OCI-LY1 (cell line): ENCODE data around the gene C22orf31.

Source experiments
- H2AFZ ChIP-seq: fragments of 200-600 bp; sonication (generic), shearing (Covaris generic); 2 replicates; pipeline ENCODE4 v1.6.0; 2014; ENCODE audit warnings: antibody characterized with exemption, mild to moderate bottlenecking, low read length
- H3F3A ChIP-seq: fragments of 200-600 bp; sonication (generic), shearing (Covaris generic); 2 replicates; pipeline ENCODE4 v1.6.0; 2014; ENCODE audit warnings: mild to moderate bottlenecking, antibody characterized with exemption, low read length, moderate library complexity; ENCODE audit not compliant: insufficient read depth
- H3K27ac ChIP-seq: fragments of 200-600 bp; sonication (generic); 2 replicates; pipeline ENCODE4 v1.5.1; 2014; ENCODE audit warnings: low read length, mixed run types, mild to moderate bottlenecking, low read depth; ENCODE audit not compliant: poor library complexity, severe bottlenecking
- H3K27me3 ChIP-seq: fragments of 200-600 bp; sonication (generic); 2 replicates; pipeline ENCODE4 v1.6.0; 2014; ENCODE audit warnings: antibody characterized with exemption, mild to moderate bottlenecking, low read length, moderate library complexity; ENCODE audit not compliant: insufficient read depth
- H3K36me3 ChIP-seq: fragments of 200-600 bp; sonication (generic); 2 replicates; pipeline ENCODE4 v1.6.1; 2014; ENCODE audit warnings: mild to moderate bottlenecking, antibody characterized with exemption, low read length, moderate library complexity, mixed read lengths; ENCODE audit not compliant: insufficient read depth
- H3K4me1 ChIP-seq: fragments of 200-600 bp; sonication (generic); 2 replicates; pipeline ENCODE4 v1.5.1; 2014; ENCODE audit warnings: mild to moderate bottlenecking, low read length, moderate library complexity; ENCODE audit not compliant: insufficient read depth, severe bottlenecking
- H3K4me2 ChIP-seq: fragments of 200-600 bp; sonication (generic), shearing (Covaris generic); 2 replicates; pipeline ENCODE4 v1.6.1; 2014; ENCODE audit warnings: low read length
- H3K4me3 ChIP-seq: fragments of 200-600 bp; sonication (generic); 2 replicates; pipeline ENCODE4 v1.5.1; 2014; ENCODE audit warnings: low read length, low read depth, mild to moderate bottlenecking, mixed read lengths; ENCODE audit not compliant: poor library complexity, severe bottlenecking
- H3K79me2 ChIP-seq: fragments of 200-600 bp; shearing (Covaris generic); 2 replicates; pipeline ENCODE4 v1.6.1; 2016; ENCODE audit warnings: mixed run types, low read length, mixed read lengths; ENCODE audit not compliant: insufficient read depth
- H3K9ac ChIP-seq: fragments of 200-600 bp; sonication (generic), shearing (Covaris generic); 2 replicates; pipeline ENCODE4 v1.6.1; 2014; ENCODE audit warnings: mild to moderate bottlenecking, low read length, mixed read lengths
- H3K9me2 ChIP-seq: fragments of 200-600 bp; sonication (generic), shearing (Covaris generic); 2 replicates; pipeline ENCODE4 v1.6.1; 2014; ENCODE audit warnings: low read depth, mild to moderate bottlenecking, low read length, mixed read lengths
- H3K9me3 ChIP-seq: fragments of 200-600 bp; shearing (Covaris generic); 2 replicates; pipeline ENCODE4 v1.6.1; 2014; ENCODE audit warnings: low read length, mixed read lengths
- H4K20me1 ChIP-seq: fragments of 200-600 bp; sonication (generic), shearing (Covaris generic); 2 replicates; pipeline ENCODE4 v1.6.0; 2016; ENCODE audit warnings: mild to moderate bottlenecking, low read length; ENCODE audit not compliant: insufficient read depth
- CTCF ChIP-seq: fragments of 200-600 bp; sonication (generic), shearing (Covaris generic); IDR thresholded peaks from 2 replicates; pipeline ENCODE4 v1.5.1; 2017; ENCODE audit warnings: mild to moderate bottlenecking, antibody characterized with exemption, low read length, moderate library complexity, mixed read lengths
- EZH2 ChIP-seq: fragments of 200-600 bp; sonication (generic), shearing (Covaris generic); IDR thresholded peaks from 2 replicates; pipeline ENCODE4 v1.8.0; 2017; ENCODE audit warnings: borderline replicate concordance, mixed run types, mild to moderate bottlenecking, antibody characterized with exemption, low read length, moderate library complexity, mixed read lengths

The C22orf31 gene

GRCh38 chr22:29093030-29093429, 31.4 kb upstream of the C22orf31 start:
- Histone ChIP-seq H3K36me3 (no peaks in the 10 kb centered on the region), H3K4me1 (no peaks in the 10 kb centered on the region), H3K27ac (no peak overlapping the region), H3K79me2 (no peaks in the 10 kb centered on the region), H3K9me3 (no peaks in the 10 kb centered on the region), H4K20me1 (no peaks in the 10 kb centered on the region), H3K4me2 (no peak overlapping the region), H2AFZ (no peak overlapping the region), H3K9ac (no peak overlapping the region), H3K9me2 (no peaks in the 10 kb centered on the region), H3K4me3 (no peak overlapping the region), H3F3A (no peaks in the 10 kb centered on the region), H3K27me3 (no peaks in the 10 kb centered on the region)
- no peak for TF ChIP-seq CTCF
- no peak for TF ChIP-seq EZH2

DNA sequence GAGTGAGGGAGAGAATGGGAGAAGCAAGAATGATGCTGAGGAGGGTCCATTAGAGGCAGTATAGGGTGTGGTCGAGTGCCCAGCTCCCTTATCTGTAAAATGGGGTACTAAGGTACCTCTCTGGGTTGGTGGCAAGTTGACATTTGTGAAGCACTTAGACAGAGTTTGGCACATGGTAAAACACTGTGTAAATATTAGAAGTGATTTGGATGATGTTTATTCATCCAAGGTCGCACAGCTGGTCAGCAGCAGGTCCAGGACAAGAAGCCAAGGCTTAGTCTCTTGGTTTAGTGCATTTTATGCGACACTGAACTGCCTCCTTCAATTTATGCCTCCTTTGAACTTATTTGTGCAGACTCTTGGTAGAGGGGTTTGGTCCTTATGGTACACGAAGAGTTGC, 30.6 kb upstream of the C22orf31 start:
- H3K27ac ChIP-seq = no peak overlapping the region
- TF ChIP-seq CTCF (no peak), EZH2 (no peak)
- no peaks in the 10 kb centered on the region for H4K20me1 ChIP-seq
- no peaks in the 10 kb centered on the region for H3K27me3 ChIP-seq
- H3K4me2 ChIP-seq = no peak overlapping the region
- H3K9ac ChIP-seq = no peak overlapping the region
- no peaks in the 10 kb centered on the region for H3K9me2 ChIP-seq
- H3K36me3 ChIP-seq = no peaks in the 10 kb centered on the region
- no peaks in the 10 kb centered on the region for H3K9me3 ChIP-seq
- H3K4me3 ChIP-seq = no peak overlapping the region
- H2AFZ ChIP-seq = no peak overlapping the region
- no peaks in the 10 kb centered on the region for H3K4me1 ChIP-seq
- no peaks in the 10 kb centered on the region for H3F3A ChIP-seq
- H3K79me2 ChIP-seq = no peaks in the 10 kb centered on the region

DNA sequence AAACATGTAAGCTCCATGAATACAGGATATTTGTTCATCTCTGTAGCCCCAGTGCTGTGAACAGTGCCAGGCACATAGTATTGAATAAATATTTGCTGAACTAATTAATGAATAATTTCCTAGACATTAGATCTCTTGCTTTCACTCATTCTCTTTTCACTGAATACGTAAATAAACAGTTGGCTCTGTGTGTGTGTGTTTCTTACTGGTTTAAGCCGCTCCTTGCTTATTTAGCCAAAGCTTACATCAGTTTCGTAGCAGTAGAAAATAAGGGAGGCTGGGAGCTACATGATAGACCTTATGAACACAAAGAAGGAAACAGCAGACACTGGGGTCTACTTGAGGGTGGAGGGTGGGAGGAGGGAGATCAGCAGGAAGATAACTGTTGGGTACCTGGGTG, 28.4 kb upstream of the C22orf31 start:
- no peak overlapping the region for H2AFZ ChIP-seq
- no peaks in the 10 kb centered on the region for H4K20me1 ChIP-seq
- H3K36me3 ChIP-seq = no peaks in the 10 kb centered on the region
- no peaks in the 10 kb centered on the region for H3K79me2 ChIP-seq
- H3K9me2 ChIP-seq = no peaks in the 10 kb centered on the region
- H3K4me3 ChIP-seq = no peak overlapping the region
- no peak overlapping the region for H3K27ac ChIP-seq
- H3K4me2 ChIP-seq = no peak overlapping the region
- TF ChIP-seq EZH2 (no peak), CTCF (no peak)
- no peaks in the 10 kb centered on the region for H3K9me3 ChIP-seq
- no peaks in the 10 kb centered on the region for H3F3A ChIP-seq
- H3K4me1 ChIP-seq = no peaks in the 10 kb centered on the region
- H3K9ac ChIP-seq = no peak overlapping the region
- no peaks in the 10 kb centered on the region for H3K27me3 ChIP-seq
